Measurements from ENCODE around the gene PABPC4L.

- TF ChIP-seq, protein P1, sequence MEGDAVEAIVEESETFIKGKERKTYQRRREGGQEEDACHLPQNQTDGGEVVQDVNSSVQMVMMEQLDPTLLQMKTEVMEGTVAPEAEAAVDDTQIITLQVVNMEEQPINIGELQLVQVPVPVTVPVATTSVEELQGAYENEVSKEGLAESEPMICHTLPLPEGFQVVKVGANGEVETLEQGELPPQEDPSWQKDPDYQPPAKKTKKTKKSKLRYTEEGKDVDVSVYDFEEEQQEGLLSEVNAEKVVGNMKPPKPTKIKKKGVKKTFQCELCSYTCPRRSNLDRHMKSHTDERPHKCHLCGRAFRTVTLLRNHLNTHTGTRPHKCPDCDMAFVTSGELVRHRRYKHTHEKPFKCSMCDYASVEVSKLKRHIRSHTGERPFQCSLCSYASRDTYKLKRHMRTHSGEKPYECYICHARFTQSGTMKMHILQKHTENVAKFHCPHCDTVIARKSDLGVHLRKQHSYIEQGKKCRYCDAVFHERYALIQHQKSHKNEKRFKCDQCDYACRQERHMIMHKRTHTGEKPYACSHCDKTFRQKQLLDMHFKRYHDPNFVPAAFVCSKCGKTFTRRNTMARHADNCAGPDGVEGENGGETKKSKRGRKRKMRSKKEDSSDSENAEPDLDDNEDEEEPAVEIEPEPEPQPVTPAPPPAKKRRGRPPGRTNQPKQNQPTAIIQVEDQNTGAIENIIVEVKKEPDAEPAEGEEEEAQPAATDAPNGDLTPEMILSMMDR (IDR thresholded peaks at IDR 0.05): no peak
- no peak for TF ChIP-seq POLR2A (IDR thresholded peaks at IDR 0.05)
Observed at GRCh38 chr4:134202166-134202956, 772 bp upstream of the PABPC4L start.

Data from testis (tissue), 2 donors.